ENCODE measurements around the gene CARS1. TPM values are rescaled to one million over a fixed set of nuclear protein-coding genes. Genes with fewer than 3 reads are reported as not detected.

The CARS1 gene
- total RNA-seq, 1 experiment from 2014 or later = 67.6 TPM

- no peak overlapping the region for H3K4me3 Mint-ChIP-seq (ENCODE audit: low read depth, unreplicated experiment)
- peaks cover 81% of the 10 kb centered on the region for H3K36me3 Mint-ChIP-seq (ENCODE audit: insufficient read depth, unreplicated experiment)
- H3K27ac Mint-ChIP-seq (ENCODE audit: unreplicated experiment) = no peak overlapping the region
- no TSS peak for BruUV-seq (replicated peaks)
- CTCF ChIA-PET = no interaction called here
- H3K4me1 Mint-ChIP-seq (ENCODE audit: low read depth, unreplicated experiment) = peaks cover 7% of the 10 kb centered on the region
- no peak for DNase-seq
- no peaks in the 10 kb centered on the region for H3K9me3 Mint-ChIP-seq (ENCODE audit: low read depth, unreplicated experiment)
- H3K27me3 Mint-ChIP-seq (ENCODE audit: unreplicated experiment) = no peaks in the 10 kb centered on the region
- TF ChIP-seq CTCF (IDR thresholded peaks at IDR 0.05; ENCODE audit: unreplicated experiment) = no peak
- intact Hi-C loops (cut with micrococcal nuclease; ENCODE audit: unreplicated experiment) = no loop called here
Measured at GRCh38 chr11:2963761-2964160, 93.5 kb downstream of the CARS1 start.

DNA sequence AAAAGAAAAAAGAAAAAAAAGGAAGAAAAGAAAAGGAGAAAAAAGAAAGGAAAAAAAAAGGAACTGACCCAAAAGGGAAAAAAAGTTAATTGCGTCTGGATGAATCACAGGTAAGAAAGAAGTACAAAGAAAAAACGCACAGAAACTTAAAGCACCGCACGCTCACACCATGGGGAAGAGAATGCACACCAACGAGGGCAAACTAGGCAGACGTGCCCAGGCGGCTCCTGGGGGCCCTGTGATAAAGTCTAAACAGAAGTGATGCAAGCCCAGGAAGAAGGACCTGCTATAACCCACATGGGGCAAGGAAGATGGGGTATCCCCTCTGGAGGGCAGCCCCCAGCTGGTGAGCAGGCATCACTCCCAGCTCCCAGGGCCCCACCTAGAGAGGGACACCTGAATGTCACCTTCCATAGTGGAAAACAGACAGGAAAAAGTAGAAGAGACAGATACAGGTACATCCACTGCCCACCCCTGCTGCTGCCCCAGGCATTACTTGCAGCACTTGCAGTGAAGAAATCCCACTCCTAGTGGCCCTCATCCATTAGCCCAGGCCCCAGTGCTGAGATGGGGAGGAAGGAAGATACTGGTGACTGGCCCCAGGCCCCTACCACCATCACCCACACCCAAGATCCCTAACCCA, 94.0 kb downstream of the CARS1 start:
- Mint-ChIP-seq H3K4me1 (ENCODE audit: low read depth, unreplicated experiment) (peaks cover 7% of the 10 kb centered on the region), H3K27me3 (ENCODE audit: unreplicated experiment) (no peaks in the 10 kb centered on the region), H3K9me3 (ENCODE audit: low read depth, unreplicated experiment) (no peaks in the 10 kb centered on the region), H3K27ac (ENCODE audit: unreplicated experiment) (no peak overlapping the region), H3K36me3 (ENCODE audit: insufficient read depth, unreplicated experiment) (peaks cover 82% of the 10 kb centered on the region), H3K4me3 (ENCODE audit: low read depth, unreplicated experiment) (no peak overlapping the region)
- no TSS peak for BruUV-seq (replicated peaks)
- intact Hi-C loops (cut with micrococcal nuclease; ENCODE audit: unreplicated experiment) = no loop called here
- no peak for TF ChIP-seq CTCF (IDR thresholded peaks at IDR 0.05; ENCODE audit: unreplicated experiment)
- CTCF ChIA-PET = interaction anchor here (0.6 kb wide), 1 partner anchor 247 kb away, joined by 4 read pairs; no protein-coding TSS in a partner anchor
- no peak for DNase-seq

DNA sequence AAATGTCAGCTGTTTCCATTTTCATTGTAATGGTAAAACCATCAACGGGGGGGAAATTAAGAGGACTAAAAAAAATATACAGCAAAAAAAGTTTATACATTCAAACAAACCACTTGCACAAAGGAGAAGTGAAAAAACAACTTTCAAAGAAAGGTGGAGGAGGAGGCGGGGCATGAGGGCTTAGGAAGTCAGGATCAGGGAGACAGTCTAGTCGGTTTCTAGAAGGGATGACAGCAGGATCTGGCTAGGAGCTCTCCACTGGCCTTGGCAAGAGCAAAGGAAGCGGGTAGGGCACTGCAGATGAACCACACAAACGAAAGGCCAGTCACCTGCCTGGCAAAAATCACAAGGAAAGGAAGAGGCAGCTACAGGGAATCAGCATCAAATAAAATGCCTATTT, 96.1 kb downstream of the CARS1 start:
- H3K36me3 Mint-ChIP-seq (ENCODE audit: insufficient read depth, unreplicated experiment) = peaks cover 80% of the 10 kb centered on the region
- intact Hi-C loops (cut with micrococcal nuclease; ENCODE audit: unreplicated experiment) = no loop called here
- no peak for TF ChIP-seq CTCF (IDR thresholded peaks at IDR 0.05; ENCODE audit: unreplicated experiment)
- H3K27ac Mint-ChIP-seq (ENCODE audit: unreplicated experiment) = no peak overlapping the region
- no peak for DNase-seq
- no TSS peak for BruUV-seq (replicated peaks)
- peaks cover under 1% of the 10 kb centered on the region for H3K4me1 Mint-ChIP-seq (ENCODE audit: low read depth, unreplicated experiment)
- H3K27me3 Mint-ChIP-seq (ENCODE audit: unreplicated experiment) = no peaks in the 10 kb centered on the region
- no peak overlapping the region for H3K4me3 Mint-ChIP-seq (ENCODE audit: low read depth, unreplicated experiment)
- CTCF ChIA-PET = no interaction called here
- no peaks in the 10 kb centered on the region for H3K9me3 Mint-ChIP-seq (ENCODE audit: low read depth, unreplicated experiment)

- H3K4me1 Mint-ChIP-seq (ENCODE audit: low read depth, unreplicated experiment) = no peaks in the 10 kb centered on the region
- no peak for DNase-seq
- TF ChIP-seq CTCF (IDR thresholded peaks at IDR 0.05; ENCODE audit: unreplicated experiment) = no peak
- BruUV-seq (replicated peaks) = no TSS peak
- CTCF ChIA-PET = no interaction called here
- H3K27me3 Mint-ChIP-seq (ENCODE audit: unreplicated experiment) = no peaks in the 10 kb centered on the region
- intact Hi-C loops (cut with micrococcal nuclease; ENCODE audit: unreplicated experiment) = no loop called here
- no peaks in the 10 kb centered on the region for H3K9me3 Mint-ChIP-seq (ENCODE audit: low read depth, unreplicated experiment)
- peaks cover 82% of the 10 kb centered on the region for H3K36me3 Mint-ChIP-seq (ENCODE audit: insufficient read depth, unreplicated experiment)
- no peak overlapping the region for H3K27ac Mint-ChIP-seq (ENCODE audit: unreplicated experiment)
- H3K4me3 Mint-ChIP-seq (ENCODE audit: low read depth, unreplicated experiment) = no peak overlapping the region
Measured at GRCh38 chr11:2960139-2960538, 97.1 kb downstream of the CARS1 start.
